ENCODE measurements around the gene KCNIP4. TPM values are rescaled to one million over a fixed set of nuclear protein-coding genes. Genes with fewer than 3 reads are reported as not detected.

The KCNIP4 gene
- total and polyA plus RNA-seq, 2 experiments from 2014 or later = 0.69 to 1.00 TPM

GRCh38 chr4:21790438-21791029 is 158.0 kb downstream of the KCNIP4 start:
- no peak for TF ChIP-seq EZH2 (IDR thresholded peaks at IDR 0.05; ENCODE audit: borderline replicate concordance)
- TF ChIP-seq EZH2phosphoT487 (IDR thresholded peaks at IDR 0.05; ENCODE audit: low read depth, severe bottlenecking, unreplicated experiment) = no peak
- peak; percentile 74 for TF ChIP-seq CTCF (IDR thresholded peaks at IDR 0.05; ENCODE audit: poor library complexity)
- WGBS (ENCODE audit: low lambda C conversion rate, missing lambda C conversion rate) = 26% methylated on average over 4 of the region's 4 CpGs

GRCh38 chr4:21780148-21780547 is 168.4 kb downstream of the KCNIP4 start:
- H3K9me3 ChIP-seq (ENCODE audit: low read depth) = no peaks in the 10 kb centered on the region
- H3K36me3 ChIP-seq (replicated peaks; ENCODE audit: insufficient read depth, low read depth) = no peaks in the 10 kb centered on the region
- H3K27me3 ChIP-seq = no peaks in the 10 kb centered on the region
- no peak overlapping the region for H3K27ac ChIP-seq
- H3K79me2 ChIP-seq = no peaks in the 10 kb centered on the region
- TF ChIP-seq EZH2phosphoT487 (IDR thresholded peaks at IDR 0.05; ENCODE audit: low read depth, severe bottlenecking, unreplicated experiment) (no peak), EZH2 (IDR thresholded peaks at IDR 0.05; ENCODE audit: borderline replicate concordance) (no peak), CTCF (IDR thresholded peaks at IDR 0.05; ENCODE audit: poor library complexity) (no peak)
- no peak overlapping the region for H3K4me2 ChIP-seq
- H3K4me1 ChIP-seq (ENCODE audit: insufficient read depth) = no peaks in the 10 kb centered on the region
- DNase-seq (ENCODE audit: low spot score) = no peak
- no peak overlapping the region for H3K4me3 ChIP-seq
- H2AFZ ChIP-seq = no peak overlapping the region
- H4K20me1 ChIP-seq (ENCODE audit: insufficient read depth, poor library complexity, severe bottlenecking) = no peaks in the 10 kb centered on the region
- H3K9me2 ChIP-seq (replicated peaks; ENCODE audit: insufficient read depth) = no peaks in the 10 kb centered on the region

More at GRCh38 chr4:21790438-21791029, 158.0 kb downstream of the KCNIP4 start:
- Histone ChIP-seq H3K9me2 (replicated peaks; ENCODE audit: insufficient read depth) (no peaks in the 10 kb centered on the region), H3K27me3 (no peaks in the 10 kb centered on the region), H3K36me3 (replicated peaks; ENCODE audit: insufficient read depth, low read depth) (no peaks in the 10 kb centered on the region), H3K4me3 (no peak overlapping the region), H3K9me3 (ENCODE audit: low read depth) (no peaks in the 10 kb centered on the region), H3K79me2 (no peaks in the 10 kb centered on the region), H3K27ac (no peak overlapping the region), H3K4me1 (ENCODE audit: insufficient read depth) (no peaks in the 10 kb centered on the region), H3K4me2 (no peak overlapping the region), H2AFZ (no peak overlapping the region), H4K20me1 (ENCODE audit: insufficient read depth, poor library complexity, severe bottlenecking) (no peaks in the 10 kb centered on the region)
- peak; percentile 49 for DNase-seq (ENCODE audit: low spot score)

DNA sequence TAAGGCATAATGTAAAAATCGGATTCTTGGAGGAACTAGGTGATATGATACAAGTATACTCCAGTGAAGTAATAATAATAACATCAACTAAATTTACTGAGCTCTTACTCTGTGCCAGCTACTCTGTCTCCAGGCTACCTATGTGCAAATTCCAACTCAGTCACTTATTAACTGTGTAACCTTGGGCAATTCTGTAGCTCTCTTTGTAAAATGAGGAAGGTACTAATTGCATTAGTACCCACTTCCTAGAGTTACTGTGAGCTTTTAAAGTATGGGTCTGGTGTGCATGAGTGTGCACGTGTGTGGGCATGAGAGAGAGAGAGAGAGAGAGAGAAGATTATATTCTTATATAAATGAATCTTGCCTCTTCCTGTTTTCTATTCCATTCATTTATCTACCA is 169.9 kb downstream of the KCNIP4 start:
- DNase-seq (ENCODE audit: low spot score) = no peak
- no peaks in the 10 kb centered on the region for H4K20me1 ChIP-seq (ENCODE audit: insufficient read depth, poor library complexity, severe bottlenecking)
- no peak overlapping the region for H2AFZ ChIP-seq
- no peaks in the 10 kb centered on the region for H3K4me1 ChIP-seq (ENCODE audit: insufficient read depth)
- no peak overlapping the region for H3K27ac ChIP-seq
- H3K36me3 ChIP-seq (replicated peaks; ENCODE audit: insufficient read depth, low read depth) = no peaks in the 10 kb centered on the region
- H3K27me3 ChIP-seq = no peaks in the 10 kb centered on the region
- no peak overlapping the region for H3K4me3 ChIP-seq
- no peaks in the 10 kb centered on the region for H3K9me2 ChIP-seq (replicated peaks; ENCODE audit: insufficient read depth)
- H3K4me2 ChIP-seq = peak overlapping the region; percentile 10
- no peaks in the 10 kb centered on the region for H3K9me3 ChIP-seq (ENCODE audit: low read depth)
- TF ChIP-seq EZH2 (IDR thresholded peaks at IDR 0.05; ENCODE audit: borderline replicate concordance) (no peak), EZH2phosphoT487 (IDR thresholded peaks at IDR 0.05; ENCODE audit: low read depth, severe bottlenecking, unreplicated experiment) (no peak), CTCF (IDR thresholded peaks at IDR 0.05; ENCODE audit: poor library complexity) (no peak)
- H3K79me2 ChIP-seq = no peaks in the 10 kb centered on the region
- whole genome bisulfite sequencing (ENCODE audit: low lambda C conversion rate, missing lambda C conversion rate) = 44% methylated on average over 2 of the region's 2 CpGs

All from hepatocyte (in vitro differentiated cells).